Measurements from ENCODE around the gene HHAT. TPM values are rescaled to one million over a fixed set of nuclear protein-coding genes. Genes with fewer than 3 reads are reported as not detected.

Gene HHAT
- total and polyA plus RNA-seq, 2 of the 13 experiments (the other 11 are each of a cell fraction or from before 2014, with no cell fraction given), result 2.6 to 4.9 TPM

DNA sequence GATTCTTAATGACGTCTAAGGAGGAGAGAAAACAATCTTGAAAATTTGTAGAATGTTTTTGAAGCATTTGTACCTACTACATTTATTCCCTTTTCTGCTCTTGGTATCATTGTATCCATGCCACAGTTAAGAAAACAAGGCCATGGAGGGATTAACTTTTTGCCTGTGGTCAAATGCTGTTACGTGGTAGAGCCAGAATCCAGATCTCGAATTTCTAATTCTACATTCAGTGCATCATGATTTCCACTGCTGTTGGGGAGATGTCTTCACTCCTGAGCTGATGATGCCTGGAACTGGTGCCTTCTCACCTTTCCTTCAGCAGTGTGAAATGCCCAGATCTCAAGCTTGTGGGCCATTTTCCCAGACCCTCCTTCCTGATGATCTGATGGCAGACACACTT, 175.6 kb downstream of the HHAT start:
- TF ChIP-seq, protein P1, sequence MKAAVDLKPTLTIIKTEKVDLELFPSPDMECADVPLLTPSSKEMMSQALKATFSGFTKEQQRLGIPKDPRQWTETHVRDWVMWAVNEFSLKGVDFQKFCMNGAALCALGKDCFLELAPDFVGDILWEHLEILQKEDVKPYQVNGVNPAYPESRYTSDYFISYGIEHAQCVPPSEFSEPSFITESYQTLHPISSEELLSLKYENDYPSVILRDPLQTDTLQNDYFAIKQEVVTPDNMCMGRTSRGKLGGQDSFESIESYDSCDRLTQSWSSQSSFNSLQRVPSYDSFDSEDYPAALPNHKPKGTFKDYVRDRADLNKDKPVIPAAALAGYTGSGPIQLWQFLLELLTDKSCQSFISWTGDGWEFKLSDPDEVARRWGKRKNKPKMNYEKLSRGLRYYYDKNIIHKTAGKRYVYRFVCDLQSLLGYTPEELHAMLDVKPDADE (CRISPR knock-in tag; IDR thresholded peaks at IDR 0.05), result no peak
- TF ChIP-seq, protein P2, sequence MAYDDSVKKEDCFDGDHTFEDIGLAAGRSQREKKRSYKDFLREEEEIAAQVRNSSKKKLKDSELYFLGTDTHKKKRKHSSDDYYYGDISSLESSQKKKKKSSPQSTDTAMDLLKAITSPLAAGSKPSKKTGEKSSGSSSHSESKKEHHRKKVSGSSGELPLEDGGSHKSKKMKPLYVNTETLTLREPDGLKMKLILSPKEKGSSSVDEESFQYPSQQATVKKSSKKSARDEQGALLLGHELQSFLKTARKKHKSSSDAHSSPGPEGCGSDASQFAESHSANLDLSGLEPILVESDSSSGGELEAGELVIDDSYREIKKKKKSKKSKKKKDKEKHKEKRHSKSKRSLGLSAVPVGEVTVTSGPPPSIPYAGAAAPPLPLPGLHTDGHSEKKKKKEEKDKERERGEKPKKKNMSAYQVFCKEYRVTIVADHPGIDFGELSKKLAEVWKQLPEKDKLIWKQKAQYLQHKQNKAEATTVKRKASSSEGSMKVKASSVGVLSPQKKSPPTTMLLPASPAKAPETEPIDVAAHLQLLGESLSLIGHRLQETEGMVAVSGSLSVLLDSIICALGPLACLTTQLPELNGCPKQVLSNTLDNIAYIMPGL (CRISPR knock-in tag; IDR thresholded peaks at IDR 0.05; ENCODE audit: borderline replicate concordance in 1 of 2, low read depth in 1 of 2), result no peak
- Histone ChIP-seq H3K9ac (ENCODE audit: insufficient read depth, low read depth, low read length) (no peak overlapping the region), H3K4me3 (replicated peaks in 1 of 3; ENCODE audit: insufficient read depth in 1 of 3, low read depth in 2 of 3, low read length in 3 of 3) (no peak overlapping the region), H3K4me2 (ENCODE audit: low read depth, low read length) (no peak overlapping the region), H2AFZ (ENCODE audit: low read length) (no peak overlapping the region), H3K36me3 (replicated peaks in 1 of 2; ENCODE audit: control insufficient read depth in 1 of 2, insufficient read depth in 2 of 2, low read length in 2 of 2) (no peaks in the 10 kb centered on the region), H3K9me3 (ENCODE audit: low read length) (no peaks in the 10 kb centered on the region), H3K4me1 (ENCODE audit: insufficient read depth, low read length) (no peaks in the 10 kb centered on the region), H3K27ac (ENCODE audit: extremely low read length, insufficient read depth, low read length) (no peak overlapping the region), H4K20me1 (ENCODE audit: insufficient read depth, low read length) (no peaks in the 10 kb centered on the region), H3K27me3 (ENCODE audit: control insufficient read depth in 1 of 2, insufficient read depth in 2 of 2, low read length in 2 of 2) (no peaks in the 10 kb centered on the region), H3K79me2 (ENCODE audit: insufficient read depth, low read length) (no peaks in the 10 kb centered on the region)
- no peak for ATAC-seq
- DNase-seq (ENCODE audit: low spot score), result no peak
- intact Hi-C loops (cut with micrococcal nuclease; ENCODE audit: unreplicated experiment) (no loop called here), in situ Hi-C loops (cut with HindIII; ENCODE audit: extremely low pct_ligation_motif_present, low pct_unique_long_range_greater_than_20kb) (no loop called here)
- WGBS (ENCODE audit: low lambda C conversion rate), result 11% methylated on average over 3 of the region's 3 CpGs
- CTCF ChIA-PET (ENCODE audit: low intra/inter-chr PET ratio, low total read pairs), result no interaction called here
- no peak for FAIRE-seq
- POLR2A ChIA-PET, result no interaction called here
- no TSS peak for BruUV-seq (replicated peaks)

DNA sequence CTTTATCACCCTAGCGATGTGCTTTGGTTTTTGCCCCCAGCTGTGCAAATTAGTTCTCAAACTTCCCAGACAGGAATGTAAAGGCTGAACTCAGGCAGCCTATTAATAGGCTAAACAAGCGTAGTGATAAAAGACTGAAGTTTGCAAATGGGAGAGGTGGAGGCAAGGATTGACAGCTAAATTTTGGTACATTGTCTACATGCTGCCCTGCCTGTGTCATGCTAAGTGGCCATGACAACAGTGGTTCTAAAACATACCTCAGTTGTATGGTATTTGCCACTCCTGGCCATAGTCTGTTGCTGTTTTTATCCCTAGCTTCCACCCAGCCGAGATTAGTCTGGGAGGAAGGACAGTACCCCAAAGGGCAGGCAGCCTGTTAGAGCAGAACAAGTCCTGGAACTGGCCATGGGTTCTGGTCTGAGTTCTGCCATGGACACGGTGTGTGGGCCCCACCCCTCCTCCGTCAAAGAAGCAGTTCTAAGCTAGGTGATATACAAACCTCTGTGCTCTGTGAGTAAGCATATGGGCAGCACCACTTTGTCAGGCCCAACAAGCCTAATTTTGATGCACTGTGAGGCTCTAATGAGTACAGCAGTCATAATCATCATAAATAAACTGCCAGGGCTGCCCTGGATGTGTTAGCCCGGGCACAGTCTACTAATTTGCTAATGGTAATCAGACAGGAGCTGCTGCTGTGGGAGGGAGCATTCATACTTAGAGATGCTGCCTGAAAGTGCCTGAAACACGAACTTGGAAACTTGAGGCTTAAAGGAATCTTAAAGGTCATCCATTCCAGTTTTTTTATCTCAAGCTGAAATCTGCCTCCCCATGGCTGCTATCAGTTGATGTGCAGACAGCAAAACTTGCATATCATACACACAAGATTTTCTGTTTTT, 177.1 kb downstream of the HHAT start:
- ChIA-PET CTCF (ENCODE audit: low intra/inter-chr PET ratio, low total read pairs) (no interaction called here), POLR2A (no interaction called here)
- DNase-seq (ENCODE audit: low spot score) (no peak), ATAC-seq (no peak), FAIRE-seq (no peak)
- intact Hi-C loops (cut with micrococcal nuclease; ENCODE audit: unreplicated experiment), result no loop called here
- Histone ChIP-seq H3K4me3 (replicated peaks in 1 of 3; ENCODE audit: insufficient read depth in 1 of 3, low read depth in 2 of 3, low read length in 3 of 3) (no peak overlapping the region), H3K36me3 (replicated peaks in 1 of 2; ENCODE audit: control insufficient read depth in 1 of 2, insufficient read depth in 2 of 2, low read length in 2 of 2) (no peaks in the 10 kb centered on the region), H3K27ac (ENCODE audit: extremely low read length, insufficient read depth, low read length) (no peak overlapping the region), H3K9ac (ENCODE audit: insufficient read depth, low read depth, low read length) (no peak overlapping the region), H4K20me1 (ENCODE audit: insufficient read depth, low read length) (no peaks in the 10 kb centered on the region), H2AFZ (ENCODE audit: low read length) (no peak overlapping the region), H3K9me3 (ENCODE audit: low read length) (no peaks in the 10 kb centered on the region), H3K79me2 (ENCODE audit: insufficient read depth, low read length) (no peaks in the 10 kb centered on the region), H3K4me2 (ENCODE audit: low read depth, low read length) (no peak overlapping the region), H3K4me1 (ENCODE audit: insufficient read depth, low read length) (no peaks in the 10 kb centered on the region), H3K27me3 (ENCODE audit: control insufficient read depth in 1 of 2, insufficient read depth in 2 of 2, low read length in 2 of 2) (no peaks in the 10 kb centered on the region)
- BruUV-seq (replicated peaks), result no TSS peak
- 37% methylated on average over 7 of the region's 7 CpGs for WGBS (ENCODE audit: low lambda C conversion rate)
- in situ Hi-C loops (cut with HindIII; ENCODE audit: extremely low pct_ligation_motif_present, low pct_unique_long_range_greater_than_20kb), result no loop called here
- TF ChIP-seq NFKBIZ (CRISPR knock-in tag; IDR thresholded peaks at IDR 0.05) (no peak), ZNF34 (CRISPR knock-in tag; IDR thresholded peaks at IDR 0.05; ENCODE audit: borderline replicate concordance) (no peak), SRSF1 (optimal IDR thresholded peaks at IDR 0.05; ENCODE audit: low read depth, low read length) (no peak), ZNF343 (CRISPR knock-in tag; IDR thresholded peaks at IDR 0.05) (no peak), ZNF354B (CRISPR knock-in tag; IDR thresholded peaks at IDR 0.05) (no peak), POLR2A (IDR thresholded peaks at IDR 0.05; ENCODE audit: insufficient read depth in 1 of 2, low read depth in 2 of 2, low read length in 2 of 2) (no peak)
- TF ChIP-seq, protein P3, sequence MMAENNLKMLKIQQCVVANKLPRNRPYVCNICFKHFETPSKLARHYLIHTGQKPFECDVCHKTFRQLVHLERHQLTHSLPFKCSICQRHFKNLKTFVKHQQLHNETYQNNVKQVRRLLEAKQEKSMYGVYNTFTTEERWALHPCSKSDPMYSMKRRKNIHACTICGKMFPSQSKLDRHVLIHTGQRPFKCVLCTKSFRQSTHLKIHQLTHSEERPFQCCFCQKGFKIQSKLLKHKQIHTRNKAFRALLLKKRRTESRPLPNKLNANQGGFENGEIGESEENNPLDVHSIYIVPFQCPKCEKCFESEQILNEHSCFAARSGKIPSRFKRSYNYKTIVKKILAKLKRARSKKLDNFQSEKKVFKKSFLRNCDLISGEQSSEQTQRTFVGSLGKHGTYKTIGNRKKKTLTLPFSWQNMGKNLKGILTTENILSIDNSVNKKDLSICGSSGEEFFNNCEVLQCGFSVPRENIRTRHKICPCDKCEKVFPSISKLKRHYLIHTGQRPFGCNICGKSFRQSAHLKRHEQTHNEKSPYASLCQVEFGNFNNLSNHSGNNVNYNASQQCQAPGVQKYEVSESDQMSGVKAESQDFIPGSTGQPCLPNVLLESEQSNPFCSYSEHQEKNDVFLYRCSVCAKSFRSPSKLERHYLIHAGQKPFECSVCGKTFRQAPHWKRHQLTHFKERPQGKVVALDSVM (CRISPR knock-in tag; IDR thresholded peaks at IDR 0.05), result no peak
